Osteocyte (in vitro differentiated cells): ENCODE results near the gene SYT9. TPM values are rescaled to one million over a fixed set of nuclear protein-coding genes. Genes with fewer than 3 reads are reported as not detected.

Experiments
- DNase-seq: peaks from one replicate; pipeline ENCODE4 v3.0.0; 2021; ENCODE audit warnings: mixed read lengths; ENCODE audit not compliant: unreplicated experiment; ENCODE audit errors: extremely low spot score
- H3K27ac Mint-ChIP-seq: one replicate; pipeline ENCODE4 v1.8.0; 2021; ENCODE audit warnings: mild to moderate bottlenecking, mixed read lengths; ENCODE audit not compliant: unreplicated experiment
- H3K27me3 Mint-ChIP-seq: one replicate; pipeline ENCODE4 v1.8.0; 2021; ENCODE audit warnings: mixed read lengths; ENCODE audit not compliant: unreplicated experiment
- H3K36me3 Mint-ChIP-seq: one replicate; pipeline ENCODE4 v1.8.0; 2021; ENCODE audit warnings: mixed read lengths; ENCODE audit not compliant: unreplicated experiment
- H3K4me1 Mint-ChIP-seq: one replicate; pipeline ENCODE4 v1.8.0; 2021; ENCODE audit warnings: mixed read lengths; ENCODE audit not compliant: unreplicated experiment
- H3K4me3 Mint-ChIP-seq: one replicate; pipeline ENCODE4 v1.8.0; 2021; ENCODE audit warnings: mild to moderate bottlenecking, moderate library complexity, mixed read lengths; ENCODE audit not compliant: unreplicated experiment
- H3K9me3 Mint-ChIP-seq: one replicate; pipeline ENCODE4 v1.8.0; 2021; ENCODE audit warnings: mixed read lengths; ENCODE audit not compliant: unreplicated experiment
- CTCF ChIP-seq: fragments of 200-600 bp; sonication (generic); IDR thresholded peaks from 2 replicates; pipeline ENCODE4 v1.5.0; 2021; ENCODE audit warnings: antibody characterized with exemption, mild to moderate bottlenecking, moderate library complexity
- total RNA-seq: library from RNA; stranded (reverse); gene quantifications from 2 replicates; pipeline ENCODE4 v1.2.1, GENCODE V29; 2021

Gene SYT9
- total RNA-seq, 1 donor from 2014 or later: 0.40 TPM

DNA sequence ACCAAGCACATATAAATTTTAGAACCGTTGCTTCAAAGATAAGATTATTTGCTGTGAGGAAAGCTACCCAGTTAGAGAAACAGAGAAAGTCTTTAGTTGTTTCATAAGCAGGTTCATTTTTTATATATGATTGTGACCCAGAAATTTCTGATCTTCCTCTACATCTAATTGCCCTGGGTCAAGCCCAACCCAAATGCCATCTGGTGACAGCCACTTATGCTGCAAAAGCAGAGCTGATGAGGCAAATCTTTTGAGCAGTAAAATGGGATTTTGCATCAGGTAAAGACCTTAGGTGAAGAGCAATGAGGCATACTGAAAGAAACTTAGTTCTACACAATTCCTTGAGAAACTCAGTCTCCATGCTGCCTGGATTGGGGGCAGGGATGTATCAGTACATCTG is 28.0 kb downstream of the SYT9 start:
- peaks cover 1% of the 10 kb centered on the region for H3K27me3 Mint-ChIP-seq
- H3K9me3 Mint-ChIP-seq: no peaks in the 10 kb centered on the region
- no peaks in the 10 kb centered on the region for H3K4me1 Mint-ChIP-seq
- H3K27ac Mint-ChIP-seq: no peak overlapping the region
- no peaks in the 10 kb centered on the region for H3K36me3 Mint-ChIP-seq
- no peak for TF ChIP-seq CTCF
- H3K4me3 Mint-ChIP-seq: no peak overlapping the region
- DNase-seq: no peak

GRCh38 chr11:7281079-7281478 is 29.4 kb downstream of the SYT9 start:
- Mint-ChIP-seq H3K9me3 (no peaks in the 10 kb centered on the region), H3K4me3 (no peak overlapping the region), H3K4me1 (no peaks in the 10 kb centered on the region), H3K36me3 (no peaks in the 10 kb centered on the region), H3K27me3 (no peaks in the 10 kb centered on the region), H3K27ac (no peak overlapping the region)
- no peak for TF ChIP-seq CTCF
- DNase-seq: no peak

DNA sequence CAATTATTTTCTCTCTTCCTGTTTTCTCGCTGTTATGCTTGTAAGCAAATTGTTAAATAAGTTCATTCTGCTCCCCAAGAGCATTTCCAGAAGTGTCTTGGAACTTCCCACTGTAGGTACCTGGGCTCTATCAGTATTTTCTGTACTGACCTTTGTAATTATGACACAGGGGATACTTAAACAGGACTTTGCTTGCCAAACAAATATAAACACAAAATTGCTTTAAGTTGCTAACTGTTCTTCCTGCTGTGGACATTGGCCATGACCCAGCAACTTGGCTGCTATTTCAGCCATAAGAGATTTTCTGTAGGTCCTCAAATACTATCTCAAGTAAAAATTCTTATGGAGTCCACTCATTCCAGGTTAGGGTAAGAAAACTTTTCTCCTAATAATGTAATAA is 30.1 kb downstream of the SYT9 start:
- no peaks in the 10 kb centered on the region for H3K4me1 Mint-ChIP-seq
- H3K9me3 Mint-ChIP-seq: no peaks in the 10 kb centered on the region
- no peak overlapping the region for H3K27ac Mint-ChIP-seq
- TF ChIP-seq CTCF: no peak
- H3K36me3 Mint-ChIP-seq: no peaks in the 10 kb centered on the region
- no peak overlapping the region for H3K4me3 Mint-ChIP-seq
- H3K27me3 Mint-ChIP-seq: no peaks in the 10 kb centered on the region
- no peak for DNase-seq

DNA sequence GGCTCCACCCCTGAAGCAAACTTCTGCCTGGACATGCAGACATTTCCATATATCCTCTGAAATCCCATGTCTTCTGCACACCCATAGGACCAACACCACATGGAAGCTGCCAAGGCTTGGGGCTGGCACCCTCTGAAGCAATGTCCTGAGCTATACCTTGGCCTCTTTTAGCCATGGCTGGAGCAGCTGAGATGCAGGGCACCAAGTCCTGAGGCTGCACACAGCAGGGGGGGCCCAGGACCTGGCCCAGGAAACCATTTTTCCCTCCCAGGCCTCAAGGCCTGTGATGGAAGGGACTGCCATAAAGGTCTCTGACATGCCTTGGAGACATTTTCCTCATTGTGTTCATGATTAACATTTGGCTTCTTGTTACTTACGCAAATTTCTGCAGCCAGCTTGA is 34.5 kb downstream of the SYT9 start:
- Mint-ChIP-seq H3K4me3 (no peak overlapping the region), H3K27me3 (no peaks in the 10 kb centered on the region), H3K36me3 (no peaks in the 10 kb centered on the region), H3K9me3 (no peaks in the 10 kb centered on the region), H3K4me1 (no peaks in the 10 kb centered on the region), H3K27ac (no peak overlapping the region)
- no peak for TF ChIP-seq CTCF
- no peak for DNase-seq

GRCh38 chr11:7291100-7291829 is 39.6 kb downstream of the SYT9 start:
- no peaks in the 10 kb centered on the region for H3K36me3 Mint-ChIP-seq
- H3K9me3 Mint-ChIP-seq: no peaks in the 10 kb centered on the region
- no peak overlapping the region for H3K4me3 Mint-ChIP-seq
- no peak overlapping the region for H3K27ac Mint-ChIP-seq
- no peaks in the 10 kb centered on the region for H3K27me3 Mint-ChIP-seq
- no peak for DNase-seq
- no peaks in the 10 kb centered on the region for H3K4me1 Mint-ChIP-seq
- no peak for TF ChIP-seq CTCF
